ENCODE data around the gene VAX1. TPM values are rescaled to one million over a fixed set of nuclear protein-coding genes. Genes with fewer than 3 reads are reported as not detected.

The VAX1 gene
- total and polyA plus RNA-seq, 2 of the 4 experiments (the other 2 are of a cell fraction), result not detected

DNA sequence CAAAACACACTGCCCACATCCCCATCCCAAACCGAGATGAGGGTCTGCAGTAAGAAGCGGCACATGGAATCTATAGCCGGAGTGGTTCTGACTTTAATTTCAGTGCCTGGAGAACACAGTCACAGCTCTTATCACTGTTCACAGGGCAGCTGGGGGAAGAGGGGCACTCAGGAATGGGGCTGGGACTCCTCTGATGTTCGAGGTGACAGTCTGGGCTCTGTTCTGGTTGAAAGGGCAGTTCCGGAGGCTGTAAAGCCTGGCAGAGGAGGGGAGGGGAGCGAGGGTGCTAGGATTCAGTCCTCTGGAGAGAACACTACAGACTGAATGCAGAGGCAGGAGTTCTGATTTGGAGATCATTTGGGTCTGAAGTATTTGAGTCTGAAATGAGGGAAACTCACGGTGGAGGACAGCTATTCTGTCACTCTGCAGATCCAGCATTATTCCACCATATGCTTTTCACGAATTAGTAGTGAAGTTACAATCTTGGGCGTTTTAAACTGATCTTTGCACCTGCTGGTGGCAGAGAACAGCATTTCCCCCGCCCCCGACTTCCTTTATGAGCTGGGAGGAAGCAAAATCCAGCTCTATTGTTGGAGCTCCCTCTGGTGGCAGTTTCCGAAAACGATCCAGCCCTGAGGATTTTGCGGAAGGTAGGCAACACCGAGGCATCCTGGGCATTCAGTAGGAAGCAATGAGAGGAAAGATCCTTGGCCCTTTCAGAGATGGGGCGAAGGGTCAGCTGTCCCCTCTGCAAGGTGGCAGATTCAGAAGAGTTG, 36.6 kb upstream of the VAX1 start (continued):
- TF ChIP-seq SMC3 (IDR thresholded peaks at IDR 0.05; ENCODE audit: low read depth, low read length), result peak; percentile 70

DNA sequence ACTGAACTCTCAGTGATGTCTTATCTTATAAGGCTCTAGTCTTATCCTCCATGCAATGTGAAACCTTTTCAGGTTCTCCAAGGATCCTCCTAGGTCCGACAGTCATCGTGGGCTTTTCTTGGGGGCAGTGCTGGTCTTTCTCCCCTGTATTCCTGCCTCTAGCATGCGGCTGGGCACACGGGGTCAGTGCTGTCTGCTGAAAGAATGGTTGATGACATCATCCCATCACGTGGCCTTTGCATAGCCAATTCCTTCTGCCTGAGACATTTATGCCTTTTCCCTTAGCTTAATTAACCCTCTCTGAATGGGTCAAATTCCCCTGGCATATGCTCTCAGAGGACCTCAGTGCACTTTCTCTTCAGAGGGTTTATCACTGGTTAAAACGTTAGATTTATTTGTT, 32.2 kb upstream of the VAX1 start:
- ChIA-PET CTCF (interaction anchor here (0.6 to 2.6 kb wide), 2 partner anchors 373 to 488 kb away, joined by 5 to 9 read pairs; no protein-coding TSS in a partner anchor), POLR2A (ENCODE audit: unreplicated experiment) (no interaction called here)
- Histone ChIP-seq H3K4me2 (ENCODE audit: low read depth, low read length) (no peak overlapping the region), H2BK120ac (ENCODE audit: low read depth, low read length) (no peak overlapping the region), H4K91ac (ENCODE audit: insufficient read depth, low read depth, low read length) (no peak overlapping the region), H3K14ac (replicated peaks; ENCODE audit: low read depth, low read length) (no peak overlapping the region), H3K36me3 (ENCODE audit: control insufficient read depth, insufficient read depth, low read length) (no peaks in the 10 kb centered on the region), H3K27me3 (ENCODE audit: control insufficient read depth, insufficient read depth, low read length) (peaks cover 62% of the 10 kb centered on the region), H4K8ac (ENCODE audit: low read depth in 2 of 2, low read length in 2 of 2) (no peak overlapping the region), H2AK9ac (replicated peaks; ENCODE audit: low read depth, low read length, poor library complexity) (no peak overlapping the region), H2AFZ (replicated peaks; ENCODE audit: low read length, poor library complexity) (no peak overlapping the region), H2AK5ac (ENCODE audit: low read depth, low read length) (no peak overlapping the region), H3K9ac (ENCODE audit: low read depth, low read length) (no peak overlapping the region), H4K20me1 (ENCODE audit: insufficient read depth, low read length) (no peaks in the 10 kb centered on the region), H3K4ac (ENCODE audit: low read depth, low read length) (no peak overlapping the region), H3K4me1 (ENCODE audit: control insufficient read depth, insufficient read depth, low read length) (no peaks in the 10 kb centered on the region), H2BK5ac (ENCODE audit: low read depth, low read length, poor library complexity, severe bottlenecking) (no peak overlapping the region), H3K9me1 (ENCODE audit: insufficient read depth, low read length) (no peaks in the 10 kb centered on the region), H3K23ac (ENCODE audit: low read depth, low read length) (no peak overlapping the region), H3K9me3 (ENCODE audit: control insufficient read depth, insufficient read depth, low read length) (no peaks in the 10 kb centered on the region), H3K56ac (ENCODE audit: extremely low read depth, insufficient read depth, low read length) (no peak overlapping the region), H2BK15ac (ENCODE audit: low read depth, low read length) (no peak overlapping the region), H3K79me1 (ENCODE audit: low read depth in 1 of 2, low read length in 2 of 2) (no peaks in the 10 kb centered on the region), H4K5ac (ENCODE audit: low read depth, low read length) (no peak overlapping the region), H2BK20ac (ENCODE audit: low read depth, low read length) (no peak overlapping the region), H3K27ac (ENCODE audit: insufficient read depth, low read length) (no peak overlapping the region), H3K4me3 (ENCODE audit: insufficient read depth, low read depth, low read length) (no peak overlapping the region), H3K18ac (ENCODE audit: low read depth, low read length) (no peak overlapping the region)
- WGBS, 2 experiments (ENCODE audit: extremely low coverage in 2 of 2, insufficient read length in 1 of 2), result no CpG with 5 or more reads among the region's 6 CpGs
- TF ChIP-seq MAZ (IDR thresholded peaks at IDR 0.05; ENCODE audit: borderline replicate concordance, low read depth, low read length), result no peak
- no peak for TF ChIP-seq MAFK (IDR thresholded peaks at IDR 0.05; ENCODE audit: low read depth, low read length)
- TF ChIP-seq, protein P1, sequence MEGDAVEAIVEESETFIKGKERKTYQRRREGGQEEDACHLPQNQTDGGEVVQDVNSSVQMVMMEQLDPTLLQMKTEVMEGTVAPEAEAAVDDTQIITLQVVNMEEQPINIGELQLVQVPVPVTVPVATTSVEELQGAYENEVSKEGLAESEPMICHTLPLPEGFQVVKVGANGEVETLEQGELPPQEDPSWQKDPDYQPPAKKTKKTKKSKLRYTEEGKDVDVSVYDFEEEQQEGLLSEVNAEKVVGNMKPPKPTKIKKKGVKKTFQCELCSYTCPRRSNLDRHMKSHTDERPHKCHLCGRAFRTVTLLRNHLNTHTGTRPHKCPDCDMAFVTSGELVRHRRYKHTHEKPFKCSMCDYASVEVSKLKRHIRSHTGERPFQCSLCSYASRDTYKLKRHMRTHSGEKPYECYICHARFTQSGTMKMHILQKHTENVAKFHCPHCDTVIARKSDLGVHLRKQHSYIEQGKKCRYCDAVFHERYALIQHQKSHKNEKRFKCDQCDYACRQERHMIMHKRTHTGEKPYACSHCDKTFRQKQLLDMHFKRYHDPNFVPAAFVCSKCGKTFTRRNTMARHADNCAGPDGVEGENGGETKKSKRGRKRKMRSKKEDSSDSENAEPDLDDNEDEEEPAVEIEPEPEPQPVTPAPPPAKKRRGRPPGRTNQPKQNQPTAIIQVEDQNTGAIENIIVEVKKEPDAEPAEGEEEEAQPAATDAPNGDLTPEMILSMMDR (conservative IDR thresholded peaks at IDR 0.05; ENCODE audit: low read depth, low read length), result no peak
- TF ChIP-seq, protein P2, sequence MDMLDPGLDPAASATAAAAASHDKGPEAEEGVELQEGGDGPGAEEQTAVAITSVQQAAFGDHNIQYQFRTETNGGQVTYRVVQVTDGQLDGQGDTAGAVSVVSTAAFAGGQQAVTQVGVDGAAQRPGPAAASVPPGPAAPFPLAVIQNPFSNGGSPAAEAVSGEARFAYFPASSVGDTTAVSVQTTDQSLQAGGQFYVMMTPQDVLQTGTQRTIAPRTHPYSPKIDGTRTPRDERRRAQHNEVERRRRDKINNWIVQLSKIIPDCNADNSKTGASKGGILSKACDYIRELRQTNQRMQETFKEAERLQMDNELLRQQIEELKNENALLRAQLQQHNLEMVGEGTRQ (IDR thresholded peaks at IDR 0.05; ENCODE audit: low read depth, low read length), result peak; percentile 34; the same call in 1 of the 2 replicates
- no peak for TF ChIP-seq NFE2L2 (IDR thresholded peaks at IDR 0.05; ENCODE audit: low read depth, low read length)
- intact Hi-C loops (cut with micrococcal nuclease) (no loop called here), in situ Hi-C loops (cut with MboI; ENCODE audit: low sequenced_read_pairs) (loop anchor here (5.0 kb wide), 1 partner anchor 378 kb away; no protein-coding TSS in a partner anchor), dilution Hi-C loops (cut with HindIII; ENCODE audit: low sequenced_read_pairs, unreplicated experiment) (no loop called here)
- BruUV-seq (replicated peaks), result no TSS peak
- ATAC-seq (ENCODE audit: low read depth) (no peak), DNase-seq (no peak)
